Activated CD4-positive, alpha-beta T cell treated with anti-CD3 and anti-CD28 coated beads, Interleukin-10, Interleukin-2, amounts not matched to agents 100 ng/mL and 50 ng/mL, durations not matched to agents 16 hours and 8 hours (primary cell): ENCODE measurements around the gene SEPTIN3.
A peak's percentile ranks its signal among the peaks of the same experiment; 100 is the strongest.
"Not testable (repeated sequence)": the region's sequence is repeated elsewhere in the genome, so short reads cannot be mapped to it uniquely, and the experiment has no call there.

Experiments used
- DNase-seq: peaks from one replicate; pipeline ENCODE4 v3.0.0-alpha.2; 2020

Gene SEPTIN3

GRCh38 chr22:41940832-41941765 lies 28.1 kb upstream of the SEPTIN3 start:
- peak; percentile 89 for DNase-seq

- DNase-seq: peak; percentile 52
These were observed 25.5 kb upstream of the SEPTIN3 start for GRCh38 chr22:41943661-41944209.

GRCh38 chr22:41946629-41947423 lies 22.4 kb upstream of the SEPTIN3 start, which contains the start of gene CENPM:
TSS of gene CENPM (minus strand) at chr22:41947152. CDS start at chr22:41947076, 76 bp downstream.
- DNase-seq: peak; percentile 98

GRCh38 chr22:41947424-41948080 lies 21.7 kb upstream of the SEPTIN3 start:
- DNase-seq: no peak

GRCh38 chr22:41948142-41948541 lies 21.1 kb upstream of the SEPTIN3 start:
- DNase-seq: no peak

GRCh38 chr22:41948928-41949296 lies 20.3 kb upstream of the SEPTIN3 start:
- not testable (repeated sequence) for DNase-seq

GRCh38 chr22:41949297-41949965 lies 19.8 kb upstream of the SEPTIN3 start:
- no peak for DNase-seq

- DNase-seq: no peak
These were observed 17.3 kb upstream of the SEPTIN3 start, which contains the start of gene SMIM45 for GRCh38 chr22:41951898-41952474. TSS of gene SMIM45 (plus strand) at chr22:41952150.

GRCh38 chr22:41952713-41953112 lies 16.5 kb upstream of the SEPTIN3 start:
- no peak for DNase-seq

- DNase-seq: no peak
These were observed 11.2 kb upstream of the SEPTIN3 start for GRCh38 chr22:41957941-41958556.

- no peak for DNase-seq
These were observed 5.7 kb upstream of the SEPTIN3 start for GRCh38 chr22:41963453-41964111.

GRCh38 chr22:41964112-41964491 lies 5.1 kb upstream of the SEPTIN3 start:
- no peak for DNase-seq

- DNase-seq: no peak
These were observed 3.0 kb upstream of the SEPTIN3 start for GRCh38 chr22:41966225-41966606.

GRCh38 chr22:41966607-41967240 lies 2.5 kb upstream of the SEPTIN3 start:
- peak; percentile 68 for DNase-seq

- no peak for DNase-seq
These were observed 642 bp upstream of the SEPTIN3 start for GRCh38 chr22:41968601-41969000.

- no peak for DNase-seq
These were observed 1.4 kb downstream of the SEPTIN3 start for GRCh38 chr22:41970601-41971000.

GRCh38 chr22:41971431-41971830 lies 2.2 kb downstream of the SEPTIN3 start:
- DNase-seq: no peak

- DNase-seq: peak; percentile 14
These were observed 5.5 kb downstream of the SEPTIN3 start for GRCh38 chr22:41974691-41975290.

- DNase-seq: no peak
These were observed 6.2 kb downstream of the SEPTIN3 start for GRCh38 chr22:41975299-41976069.
